Activated CD4-positive, CD25-positive, alpha-beta regulatory T cell treated with anti-CD3 and anti-CD28 coated beads, Interleukin-2, amount 50 U/mL, for 24 hours (primary cell): ENCODE data around the gene MED13L.
"Not testable (repeated sequence)": the region's sequence is repeated elsewhere in the genome, so short reads cannot be mapped to it uniquely, and the experiment has no call there.

Source experiments
- ATAC-seq, 2 donors: fragments of 150-1000 bp; cut with Tn5 transposase; one replicate each; pipeline ENCODE4 v1.10.0; 2021; ENCODE audit warnings: mild to moderate bottlenecking in 1 of 2, moderate library complexity in 1 of 2

MED13L gene

GRCh38 chr12:116148844-116149243, 128.6 kb downstream of the MED13L start:
- ATAC-seq, result no peak

DNA sequence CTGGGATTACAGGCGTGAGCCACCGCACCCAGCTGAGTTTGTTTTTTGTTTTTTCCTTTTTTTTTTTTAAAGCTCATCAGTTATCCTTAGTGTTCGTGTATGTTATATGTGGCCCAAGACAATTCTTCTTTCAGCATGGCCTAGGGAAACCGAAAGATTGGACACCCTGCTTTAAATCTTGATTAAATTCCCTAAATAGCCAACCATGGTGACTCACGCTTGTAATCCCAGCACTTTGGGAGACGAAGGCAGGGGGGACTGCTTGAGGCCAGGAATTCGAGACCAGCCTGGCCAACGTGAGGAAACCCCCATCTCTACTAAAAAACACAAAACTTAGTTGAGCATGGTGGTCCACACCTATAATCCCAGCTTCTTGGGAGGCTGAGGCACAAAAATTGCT, 131.1 kb downstream of the MED13L start:
- no peak for ATAC-seq

DNA sequence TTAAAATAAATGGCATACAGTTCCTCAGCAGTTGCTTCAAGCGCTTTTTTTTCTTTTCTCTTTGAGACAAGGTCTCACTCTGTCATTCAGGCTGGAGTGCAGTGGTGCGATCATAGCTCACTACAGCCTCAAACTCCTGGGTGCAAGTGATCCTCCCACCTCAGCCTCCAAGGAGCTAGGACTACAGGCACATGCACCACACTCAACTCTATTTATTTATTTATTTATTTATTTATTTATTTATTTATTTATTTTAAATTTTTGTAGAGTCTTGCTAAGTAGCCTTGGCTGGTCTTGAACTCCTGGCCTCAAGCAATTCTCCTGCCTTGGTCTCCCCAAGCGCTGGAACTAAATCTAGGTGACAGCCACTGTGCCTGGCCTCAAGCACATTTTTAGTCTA, 132.0 kb downstream of the MED13L start:
- ATAC-seq, result no peak

DNA sequence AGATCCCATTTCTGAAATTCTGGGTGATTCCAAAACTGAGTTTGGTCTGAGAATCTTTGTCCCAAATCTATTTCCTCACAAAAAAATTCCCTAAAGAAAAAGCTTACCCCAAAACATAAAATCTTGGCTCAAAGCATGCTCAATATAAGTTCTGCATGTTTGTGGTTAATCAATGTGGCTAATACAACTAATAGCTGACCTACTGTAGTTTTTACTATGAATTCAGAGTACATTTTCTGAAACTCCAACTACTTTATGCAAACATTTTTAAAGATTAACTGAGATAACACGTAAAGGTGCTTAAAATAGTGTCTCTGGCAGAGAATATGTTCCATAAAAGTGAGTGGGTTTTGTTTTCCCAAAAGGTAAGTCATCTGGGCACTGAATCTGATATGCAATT, 133.1 kb downstream of the MED13L start:
- no peak for ATAC-seq

DNA sequence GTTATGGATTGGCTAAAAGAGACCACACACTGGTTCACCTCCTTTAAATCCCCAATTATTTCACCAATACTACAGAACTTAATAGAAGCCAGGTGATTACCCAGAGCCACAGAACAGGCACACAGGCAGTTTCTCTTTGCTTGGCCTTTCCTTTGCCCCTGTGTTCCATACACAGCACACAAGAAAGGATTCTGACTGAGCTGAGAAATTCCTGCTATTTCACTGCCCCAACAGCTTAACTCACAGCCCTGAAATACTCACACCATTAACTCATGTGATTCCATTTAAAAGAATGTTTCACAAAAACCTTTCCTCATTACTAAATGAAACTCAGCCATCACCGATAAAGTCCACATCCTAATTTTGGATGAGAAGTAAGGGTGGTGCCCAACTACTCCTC, 133.6 kb downstream of the MED13L start:
- ATAC-seq, result peak; percentile 18 to 28

GRCh38 chr12:116142936-116143898, 134.3 kb downstream of the MED13L start:
- peak; percentile 53 to 65 for ATAC-seq

DNA sequence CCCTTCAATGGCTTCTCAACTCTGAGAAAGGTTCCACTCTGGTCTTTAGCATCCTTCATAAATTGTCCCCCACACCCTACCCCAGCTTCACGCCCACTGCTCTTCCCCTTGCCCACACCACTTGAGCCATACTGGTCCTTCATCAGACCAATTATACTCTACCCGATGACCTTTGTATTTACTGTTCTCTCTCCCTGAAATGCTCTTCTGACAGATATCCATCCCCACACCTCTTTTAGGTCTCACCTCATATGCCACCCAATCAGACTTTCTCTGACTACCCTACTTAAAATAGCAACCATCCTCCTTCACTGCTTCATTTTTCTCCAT, 135.7 kb downstream of the MED13L start:
- no peak for ATAC-seq

GRCh38 chr12:116141110-116141832, 136.2 kb downstream of the MED13L start:
- ATAC-seq, result no peak

DNA sequence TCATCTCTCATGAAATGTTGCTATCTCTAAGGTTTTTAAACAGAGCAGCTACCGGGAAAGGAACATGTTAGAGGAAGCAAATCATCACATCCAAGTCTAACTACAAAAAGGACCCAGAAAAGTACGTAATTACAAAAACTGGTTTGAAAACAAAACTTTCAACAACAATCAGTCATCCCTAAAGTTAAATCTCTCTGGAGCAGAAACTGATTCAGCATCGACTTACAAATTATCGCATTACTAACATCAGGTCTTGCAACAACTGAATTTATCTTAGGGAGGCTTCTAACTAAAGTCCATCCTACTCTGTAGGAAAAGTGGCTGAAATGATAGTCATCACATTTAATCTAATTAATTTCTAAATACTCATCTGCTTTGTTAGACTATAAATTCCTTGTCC, 137.0 kb downstream of the MED13L start:
- ATAC-seq, result no peak

GRCh38 chr12:116138781-116139180, 138.7 kb downstream of the MED13L start:
- no peak for ATAC-seq

DNA sequence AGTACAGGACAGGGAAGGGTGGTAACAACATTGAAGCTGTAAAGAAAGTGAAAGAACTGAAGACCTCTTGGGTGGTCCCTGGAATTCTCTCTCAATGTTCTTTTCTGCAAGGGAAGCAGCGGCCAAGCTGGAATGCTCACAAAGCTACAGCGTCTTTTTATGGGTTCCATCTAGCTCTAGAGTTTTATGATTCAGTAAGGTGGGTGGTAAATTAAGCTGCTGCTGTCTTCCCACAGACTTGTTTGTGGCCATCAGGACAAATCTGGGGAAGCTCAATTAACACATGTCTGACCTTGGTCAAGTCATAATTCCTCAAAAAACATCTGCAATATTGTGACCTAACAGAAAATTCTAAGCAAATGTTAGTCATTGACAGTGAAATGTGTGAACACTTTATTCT, 139.1 kb downstream of the MED13L start:
- no peak for ATAC-seq

- no peak for ATAC-seq
Observed at GRCh38 chr12:116137318-116137717, 140.2 kb downstream of the MED13L start.

DNA sequence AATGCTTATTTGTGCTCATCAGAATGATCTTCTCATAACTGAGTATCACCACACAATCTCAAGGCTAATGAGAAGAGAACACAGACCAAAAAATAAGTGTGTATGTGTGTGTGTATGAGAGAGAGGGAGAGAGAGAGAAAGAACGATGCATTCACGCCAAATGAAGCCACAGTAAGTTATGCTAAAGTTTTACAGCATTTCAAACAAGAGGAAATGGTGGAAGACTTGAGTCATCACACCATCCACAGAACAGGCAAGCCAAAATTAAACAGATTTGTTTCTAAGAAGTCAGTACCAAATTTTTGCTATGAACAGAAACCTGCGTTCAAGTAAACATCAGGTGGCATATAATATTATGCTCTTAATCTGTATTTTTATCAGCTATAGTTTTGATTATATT, 141.2 kb downstream of the MED13L start:
- ATAC-seq, result peak; percentile 67 to 71

GRCh38 chr12:116135209-116135930, 142.1 kb downstream of the MED13L start:
- ATAC-seq, result no peak

GRCh38 chr12:116133636-116134214, 143.8 kb downstream of the MED13L start:
- ATAC-seq, result no peak

DNA sequence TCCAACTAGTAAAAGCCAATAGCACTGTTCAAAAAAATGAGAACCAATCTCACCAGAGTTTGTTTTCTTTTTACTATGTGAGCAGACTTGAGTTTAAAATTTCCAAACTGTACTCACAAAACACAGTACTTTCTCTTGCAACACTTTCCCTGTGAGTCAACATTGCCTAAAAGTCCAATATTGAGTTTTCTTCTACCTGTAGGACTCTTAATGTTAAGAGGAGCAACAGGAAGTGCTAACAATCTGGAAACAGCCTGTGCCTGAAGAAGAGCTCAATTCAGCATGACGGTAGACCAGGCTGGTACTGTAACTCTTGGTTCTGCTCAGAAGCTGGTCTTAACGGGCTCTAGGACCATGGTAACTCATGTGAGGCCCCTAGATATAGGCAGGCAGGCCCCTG, 144.3 kb downstream of the MED13L start:
- ATAC-seq, result no peak

GRCh38 chr12:116131987-116132386, 145.5 kb downstream of the MED13L start:
- not testable (repeated sequence) for ATAC-seq

- ATAC-seq, result no peak
Observed at GRCh38 chr12:116131176-116131575, 146.3 kb downstream of the MED13L start.

DNA sequence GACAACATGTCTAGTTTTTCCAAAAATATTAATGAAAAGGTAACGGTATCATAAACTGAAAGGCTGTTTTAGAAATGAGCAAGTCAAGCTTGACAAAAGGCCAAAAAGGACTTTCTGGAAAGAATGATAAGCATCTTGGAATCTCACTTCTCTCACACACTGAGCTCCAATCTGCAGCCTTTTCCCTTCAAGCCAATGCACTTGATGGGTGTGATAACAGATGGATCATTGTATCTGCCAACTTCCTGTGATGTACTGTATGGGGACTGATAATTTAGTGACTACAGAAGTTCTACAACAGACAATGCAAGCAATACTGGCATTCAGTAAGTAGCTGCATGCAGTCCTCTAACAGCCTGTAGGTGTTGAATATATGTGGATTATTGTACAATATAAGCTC, 147.1 kb downstream of the MED13L start:
- ATAC-seq, result no peak

- ATAC-seq, result no peak
Observed at GRCh38 chr12:116128779-116129178, 148.7 kb downstream of the MED13L start.

DNA sequence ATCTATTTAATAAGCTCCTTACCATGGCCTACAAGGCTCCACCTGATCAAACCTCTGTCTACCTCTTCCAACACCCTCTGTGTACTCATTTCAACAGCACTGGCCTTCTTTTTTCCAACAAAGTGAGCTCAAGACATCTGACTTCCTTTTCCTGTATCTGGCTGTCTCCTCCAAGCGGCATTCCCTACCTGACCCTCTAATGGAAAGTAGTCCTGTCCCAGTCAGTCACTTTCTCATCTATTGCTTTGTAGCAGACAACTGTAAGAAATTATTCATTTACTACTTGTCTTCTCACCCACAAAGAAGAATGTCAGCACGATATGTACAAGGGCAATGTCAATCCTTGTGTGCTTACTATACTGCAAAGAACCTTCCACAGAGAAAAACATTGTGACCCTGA, 149.6 kb downstream of the MED13L start:
- ATAC-seq, result no peak

- no peak for ATAC-seq
Observed at GRCh38 chr12:116126610-116127009, 150.9 kb downstream of the MED13L start.

- no peak for ATAC-seq
Observed at GRCh38 chr12:116125956-116126566, 151.4 kb downstream of the MED13L start.
